ENCODE results near the gene CACNA1B. TPM values are rescaled to one million over a fixed set of nuclear protein-coding genes. Genes with fewer than 3 reads are reported as not detected.

The CACNA1B gene
- total RNA-seq, 2 donors from 2014 or later, result 0.26 to 0.99 TPM

DNA sequence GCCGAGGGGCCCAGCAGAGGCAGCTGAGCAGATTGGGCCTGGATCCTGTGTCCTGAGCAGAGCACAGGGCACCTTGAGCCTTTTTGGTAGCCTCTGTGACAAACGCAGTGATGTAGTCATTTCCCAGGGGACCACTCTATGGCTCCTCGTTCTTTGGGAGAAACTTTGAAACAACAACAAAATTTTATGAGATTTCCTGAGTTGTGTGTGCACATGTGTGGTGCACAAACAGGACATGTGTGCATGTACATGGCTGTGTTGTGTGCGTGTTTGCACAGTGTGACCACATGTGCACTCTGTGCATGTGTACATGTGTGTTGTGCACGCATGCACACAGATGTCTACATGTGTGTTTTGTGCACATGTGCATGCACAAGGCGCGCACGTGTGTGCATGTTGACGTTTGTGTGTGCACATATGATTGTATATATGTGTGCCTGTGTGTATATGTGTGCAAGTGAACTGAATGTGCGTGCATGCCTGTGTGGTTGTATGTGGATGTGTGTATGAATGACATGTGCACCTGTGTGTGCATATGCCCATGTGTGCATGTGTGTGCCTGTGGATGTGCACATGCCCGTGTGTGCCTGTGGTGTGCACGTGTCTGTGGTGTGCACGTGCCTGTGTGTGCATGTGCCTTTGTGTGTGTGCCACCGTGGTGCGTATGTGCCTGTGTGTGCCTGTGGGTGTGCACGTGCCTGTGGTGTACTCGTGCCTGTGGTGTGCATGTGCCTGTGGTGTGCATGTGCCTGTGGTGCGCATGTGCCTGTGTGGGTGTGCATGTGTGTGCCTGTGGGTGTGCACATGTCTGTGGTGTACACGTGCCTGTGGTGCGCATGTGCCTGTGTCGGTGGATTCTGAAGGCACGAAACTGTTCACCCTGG is 221.6 kb downstream of the CACNA1B start:
- intact Hi-C loops (cut with DNase I), result no loop called here
- H3K27me3 ChIP-seq, result no peaks in the 10 kb centered on the region
- ATAC-seq (no peak), DNase-seq (peak in 1 of 4 donors; percentile 3)
- H3K36me3 ChIP-seq (replicated peaks in 1 of 2; ENCODE audit: insufficient read depth in 1 of 2, low read depth in 2 of 2), result no peaks in the 10 kb centered on the region
- H3K27ac ChIP-seq, result no peak overlapping the region
- WGBS, 2 donors, result 83 to 90% methylated on average over 20 to 22 of the region's 22 CpGs
- no peaks in the 10 kb centered on the region for H3K9me3 ChIP-seq
- H3K4me1 ChIP-seq, result no peaks in the 10 kb centered on the region
- H3K4me3 ChIP-seq, result no peak overlapping the region
- TF ChIP-seq, protein P1, sequence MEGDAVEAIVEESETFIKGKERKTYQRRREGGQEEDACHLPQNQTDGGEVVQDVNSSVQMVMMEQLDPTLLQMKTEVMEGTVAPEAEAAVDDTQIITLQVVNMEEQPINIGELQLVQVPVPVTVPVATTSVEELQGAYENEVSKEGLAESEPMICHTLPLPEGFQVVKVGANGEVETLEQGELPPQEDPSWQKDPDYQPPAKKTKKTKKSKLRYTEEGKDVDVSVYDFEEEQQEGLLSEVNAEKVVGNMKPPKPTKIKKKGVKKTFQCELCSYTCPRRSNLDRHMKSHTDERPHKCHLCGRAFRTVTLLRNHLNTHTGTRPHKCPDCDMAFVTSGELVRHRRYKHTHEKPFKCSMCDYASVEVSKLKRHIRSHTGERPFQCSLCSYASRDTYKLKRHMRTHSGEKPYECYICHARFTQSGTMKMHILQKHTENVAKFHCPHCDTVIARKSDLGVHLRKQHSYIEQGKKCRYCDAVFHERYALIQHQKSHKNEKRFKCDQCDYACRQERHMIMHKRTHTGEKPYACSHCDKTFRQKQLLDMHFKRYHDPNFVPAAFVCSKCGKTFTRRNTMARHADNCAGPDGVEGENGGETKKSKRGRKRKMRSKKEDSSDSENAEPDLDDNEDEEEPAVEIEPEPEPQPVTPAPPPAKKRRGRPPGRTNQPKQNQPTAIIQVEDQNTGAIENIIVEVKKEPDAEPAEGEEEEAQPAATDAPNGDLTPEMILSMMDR (IDR thresholded peaks at IDR 0.05), result no peak
- no peak for TF ChIP-seq POLR2A (IDR thresholded peaks at IDR 0.05)

GRCh38 chr9:138099803-138100598 is 222.4 kb downstream of the CACNA1B start:
- TF ChIP-seq, protein P1 (IDR thresholded peaks at IDR 0.05), result no peak
- TF ChIP-seq POLR2A (IDR thresholded peaks at IDR 0.05), result no peak
- no peak for ATAC-seq
- Histone ChIP-seq H3K27ac (no peak overlapping the region), H3K4me3 (no peak overlapping the region), H3K9me3 (no peaks in the 10 kb centered on the region), H3K27me3 (no peaks in the 10 kb centered on the region), H3K36me3 (replicated peaks in 1 of 2; ENCODE audit: insufficient read depth in 1 of 2, low read depth in 2 of 2) (no peaks in the 10 kb centered on the region), H3K4me1 (no peaks in the 10 kb centered on the region)
- no peak for DNase-seq
- intact Hi-C loops (cut with DNase I), result no loop called here
- WGBS, 2 donors, result 54 to 62% methylated on average over 8 of the region's 8 CpGs

DNA sequence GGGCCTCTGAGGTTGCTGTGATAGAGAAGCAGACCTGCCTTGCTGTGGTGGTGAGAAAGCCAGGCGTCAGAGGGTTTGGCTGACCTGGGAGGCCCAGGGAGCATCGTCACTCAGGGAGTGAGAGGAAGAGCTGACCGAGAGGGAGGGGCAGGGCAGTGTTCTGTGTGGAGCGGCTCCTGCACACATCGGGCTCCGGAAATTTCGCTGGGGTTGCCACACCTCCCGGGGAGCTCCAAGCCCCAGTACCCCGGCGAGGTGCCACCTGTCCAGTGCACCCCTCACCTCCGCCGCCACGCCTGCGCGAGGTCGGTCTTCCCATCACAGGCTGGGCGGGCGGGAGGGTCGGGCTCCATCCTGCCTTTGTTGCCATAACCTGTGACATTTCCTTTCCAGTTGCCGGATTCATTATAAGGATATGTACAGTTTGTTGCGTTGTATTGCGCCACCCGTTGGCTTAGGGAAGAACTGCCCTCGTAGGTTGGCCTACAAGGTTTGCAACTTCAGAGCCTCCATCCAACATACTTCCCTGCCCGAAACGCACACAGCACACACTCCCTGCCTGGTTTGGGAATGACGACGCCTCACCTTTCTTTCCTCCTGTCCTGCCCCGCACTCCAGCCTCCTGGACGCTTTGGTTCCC is 223.2 kb downstream of the CACNA1B start:
- Histone ChIP-seq H3K9me3 (no peaks in the 10 kb centered on the region), H3K27ac (no peak overlapping the region), H3K4me3 (no peak overlapping the region), H3K36me3 (replicated peaks in 1 of 2; ENCODE audit: insufficient read depth in 1 of 2, low read depth in 2 of 2) (no peaks in the 10 kb centered on the region), H3K4me1 (no peaks in the 10 kb centered on the region), H3K27me3 (no peaks in the 10 kb centered on the region)
- TF ChIP-seq, protein P1 (IDR thresholded peaks at IDR 0.05), result no peak
- TF ChIP-seq POLR2A (IDR thresholded peaks at IDR 0.05), result no peak
- WGBS, 2 donors, result 72 to 82% methylated on average over 30 of the region's 30 CpGs
- intact Hi-C loops (cut with DNase I), result no loop called here
- DNase-seq (peak in 1 of 4 donors; percentile 9), ATAC-seq (no peak)

- Histone ChIP-seq H3K36me3 (replicated peaks in 1 of 2; ENCODE audit: insufficient read depth in 1 of 2, low read depth in 2 of 2) (no peaks in the 10 kb centered on the region), H3K9me3 (no peaks in the 10 kb centered on the region), H3K27ac (no peak overlapping the region), H3K4me3 (no peak overlapping the region), H3K27me3 (no peaks in the 10 kb centered on the region), H3K4me1 (no peaks in the 10 kb centered on the region)
- TF ChIP-seq, protein P1 (IDR thresholded peaks at IDR 0.05), result no peak
- TF ChIP-seq POLR2A (IDR thresholded peaks at IDR 0.05), result no peak
- WGBS, 2 donors, result 77 to 81% methylated on average over 8 to 15 of the region's 16 CpGs
- DNase-seq (no peak), ATAC-seq (no peak)
- intact Hi-C loops (cut with DNase I), result no loop called here
These were observed 224.1 kb downstream of the CACNA1B start for GRCh38 chr9:138101444-138102234.
